ENCODE measurements around the gene CHD3.
A peak's percentile ranks its signal among the peaks of the same experiment; 100 is the strongest.

DNA sequence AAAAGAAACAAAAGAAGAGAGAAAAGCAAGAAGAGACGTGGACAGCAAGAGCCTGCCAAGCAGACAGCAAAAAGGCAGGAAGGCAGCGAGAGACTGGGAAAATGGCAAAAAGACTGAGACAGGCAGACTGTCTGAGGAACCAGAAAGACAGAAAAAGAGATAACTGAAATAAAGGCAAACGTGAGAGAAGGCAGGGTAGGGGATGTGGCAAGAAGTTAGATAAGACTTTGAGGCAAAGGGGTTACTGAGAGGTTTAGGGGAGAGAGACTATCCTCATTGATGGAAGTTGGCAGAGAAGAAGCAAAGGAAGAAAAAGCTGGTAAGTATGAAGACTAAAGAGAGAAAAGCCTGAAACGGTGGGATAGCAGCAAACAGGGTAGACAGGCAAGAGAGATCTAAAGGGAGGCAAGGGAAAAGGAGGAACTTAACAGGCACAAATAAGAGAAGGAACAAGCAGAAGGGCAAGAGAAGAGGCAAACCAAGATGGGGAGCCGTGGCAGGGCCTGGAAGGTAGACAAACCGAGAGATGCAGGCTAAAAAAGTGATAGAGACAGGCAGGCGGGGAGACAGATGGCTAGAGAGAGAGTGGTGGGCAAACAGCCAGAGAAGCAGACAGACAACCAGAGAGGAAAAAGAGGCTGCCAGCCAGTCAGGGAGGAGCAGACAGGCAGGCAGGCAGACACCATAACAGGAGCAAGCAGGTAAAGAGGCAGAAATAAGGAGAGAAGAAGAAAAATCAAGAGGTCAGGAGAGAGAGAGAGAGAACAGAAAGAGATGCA, 7.1 kb upstream of the CHD3 start:
- peak in 1 of 2 experiments; percentile 49; a peak in 1 of 4 replicates for TF ChIP-seq EP300 (IDR thresholded peaks at IDR 0.05; ENCODE audit: borderline replicate concordance in 1 of 2, low read depth in 1 of 2, low read length in 1 of 2)
- TF ChIP-seq, protein P1, sequence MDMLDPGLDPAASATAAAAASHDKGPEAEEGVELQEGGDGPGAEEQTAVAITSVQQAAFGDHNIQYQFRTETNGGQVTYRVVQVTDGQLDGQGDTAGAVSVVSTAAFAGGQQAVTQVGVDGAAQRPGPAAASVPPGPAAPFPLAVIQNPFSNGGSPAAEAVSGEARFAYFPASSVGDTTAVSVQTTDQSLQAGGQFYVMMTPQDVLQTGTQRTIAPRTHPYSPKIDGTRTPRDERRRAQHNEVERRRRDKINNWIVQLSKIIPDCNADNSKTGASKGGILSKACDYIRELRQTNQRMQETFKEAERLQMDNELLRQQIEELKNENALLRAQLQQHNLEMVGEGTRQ (IDR thresholded peaks at IDR 0.05; ENCODE audit: borderline replicate concordance, low read depth, low read length): no peak
- TF ChIP-seq RAD21 (IDR thresholded peaks at IDR 0.05; ENCODE audit: low read length): peak; percentile 20; the same call in 1 of the 2 replicates

Data from SK-N-SH (cell line).